Measurements from ENCODE around the gene NOSIP.

The NOSIP gene

GRCh38 chr19:49593233-49594113 lies 13.1 kb upstream of the NOSIP start:
- H3K27ac ChIP-seq = peak overlapping the region; percentile 34
- H3K9me3 ChIP-seq (ENCODE audit: severe bottlenecking) = no peaks in the 10 kb centered on the region
- DNase-seq = peak; percentile 94
- peak overlapping the region; percentile 85 for H3K4me3 ChIP-seq (ENCODE audit: low read depth, low read length)
- no peak for TF ChIP-seq CTCF (IDR thresholded peaks at IDR 0.05; ENCODE audit: low read depth, low read length)
- no peaks in the 10 kb centered on the region for H3K27me3 ChIP-seq (ENCODE audit: insufficient read depth, low read depth, severe bottlenecking)
- H3K36me3 ChIP-seq = peaks cover 48% of the 10 kb centered on the region

GRCh38 chr19:49592486-49593232 lies 12.3 kb upstream of the NOSIP start:
- no peaks in the 10 kb centered on the region for H3K9me3 ChIP-seq (ENCODE audit: severe bottlenecking)
- no peak for DNase-seq
- H3K27ac ChIP-seq = peak overlapping the region; percentile 97
- H3K4me3 ChIP-seq (ENCODE audit: low read depth, low read length) = peak overlapping the region; percentile 85
- TF ChIP-seq CTCF (IDR thresholded peaks at IDR 0.05; ENCODE audit: low read depth, low read length) = no peak
- H3K36me3 ChIP-seq = peaks cover 41% of the 10 kb centered on the region
- no peaks in the 10 kb centered on the region for H3K27me3 ChIP-seq (ENCODE audit: insufficient read depth, low read depth, severe bottlenecking)

- TF ChIP-seq CTCF (IDR thresholded peaks at IDR 0.05; ENCODE audit: low read depth, low read length) = no peak
- H3K36me3 ChIP-seq = peaks cover 34% of the 10 kb centered on the region
- peak overlapping the region; percentile 97 for H3K27ac ChIP-seq
- H3K9me3 ChIP-seq (ENCODE audit: severe bottlenecking) = no peaks in the 10 kb centered on the region
- peak overlapping the region; percentile 85 for H3K4me3 ChIP-seq (ENCODE audit: low read depth, low read length)
- DNase-seq = peak; percentile 73
- H3K27me3 ChIP-seq (ENCODE audit: insufficient read depth, low read depth, severe bottlenecking) = no peaks in the 10 kb centered on the region
Measured at GRCh38 chr19:49591731-49592485, 11.6 kb upstream of the NOSIP start.

- peak; percentile 59 for DNase-seq
- TF ChIP-seq CTCF (IDR thresholded peaks at IDR 0.05; ENCODE audit: low read depth, low read length) = no peak
Measured at GRCh38 chr19:49590971-49591730, 10.8 kb upstream of the NOSIP start, which contains the start of gene PRR12. PRR12 (plus strand) TSS chr19:49591182; CDS start chr19:49591655, 473 bp downstream.

More at GRCh38 chr19:49590971-49591730, 10.8 kb upstream of the NOSIP start, which contains the start of gene PRR12:
- Histone ChIP-seq H3K36me3 (peaks cover 26% of the 10 kb centered on the region), H3K27me3 (ENCODE audit: insufficient read depth, low read depth, severe bottlenecking) (no peaks in the 10 kb centered on the region), H3K4me3 (ENCODE audit: low read depth, low read length) (peak within 1 kb of the TSS; percentile 85), H3K27ac (peak within 1 kb of the TSS; percentile 97), H3K9me3 (ENCODE audit: severe bottlenecking) (no peaks in the 10 kb centered on the region)

All from WERI-Rb-1 (cell line).